Stomach (tissue), 9 donors: ENCODE results near the gene STIM2. TPM values are rescaled to one million over a fixed set of nuclear protein-coding genes. Genes with fewer than 3 reads are reported as not detected.

Experiments
- DNase-seq, 2 donors: peaks; one replicate each; pipeline versions ENCODE4 v3.0.0 to v3.0.0-alpha.2; 2013 to 2019
- H3K27ac ChIP-seq, 5 donors: fragments of 200-600 bp in 4 of 5; sonication (generic) in 4 of 5; one replicate each; pipeline ENCODE4 v1.5.1; 2013 to 2019; ENCODE audit warnings: mild to moderate bottlenecking in 1 of 5, moderate library complexity in 1 of 5
- H3K27me3 ChIP-seq, 3 donors: fragments of 200-600 bp; sonication (generic); one replicate each; pipeline ENCODE4 v1.5.1; 2017 to 2019; ENCODE audit warnings: mixed run types in 1 of 3
- H3K36me3 ChIP-seq, 4 donors: fragments of 200-600 bp; sonication (generic); 1 replicate in 3 of 4; 2 replicates in 1 of 4; pipeline ENCODE4 v1.5.1; 2016 to 2019
- H3K4me1 ChIP-seq, 4 donors: fragments of 200-600 bp; sonication (generic); one replicate each; pipeline ENCODE4 v1.5.1; 2016 to 2019
- H3K4me3 ChIP-seq, 4 donors: fragments of 200-600 bp; sonication (generic) in 3 of 4; one replicate each; pipeline ENCODE4 v1.5.1; 2016 to 2019; ENCODE audit warnings: mild to moderate bottlenecking in 1 of 4
- H3K9me3 ChIP-seq, 4 donors: fragments of 200-600 bp; sonication (generic); one replicate each; pipeline ENCODE4 v1.5.1; 2016 to 2019
- CTCF ChIP-seq, 7 experiments: fragments of 450-650 bp in 4 of 7; fragments of 200-600 bp in 3 of 7; sonication (generic) in 3 of 7; IDR thresholded peaks; one replicate each; pipeline ENCODE4 v1.5.1; 2016 to 2019; ENCODE audit warnings: antibody characterized with exemption in 7 of 7, control low read depth in 2 of 7, mild to moderate bottlenecking in 1 of 7
- EP300 ChIP-seq: sonication (generic); formaldehyde crosslinking; IDR thresholded peaks from one replicate; pipeline ENCODE4 v1.6.1; 2017; ENCODE audit warnings: antibody characterized with exemption
- POLR2A ChIP-seq, 4 donors: fragments of 450-650 bp; IDR thresholded peaks; one replicate each; pipeline ENCODE4 v1.6.1; 2016; ENCODE audit warnings: antibody characterized with exemption in 4 of 4, control low read depth in 2 of 4, mild to moderate bottlenecking in 1 of 4, moderate library complexity in 1 of 4
- POLR2AphosphoS5 ChIP-seq, 3 donors: sonication (generic); formaldehyde crosslinking; IDR thresholded peaks; one replicate each; pipeline ENCODE4 v1.6.1; 2016; ENCODE audit warnings: antibody characterized with exemption in 3 of 3
- WGBS, 5 donors: extraction: QIAGEN DNeasy Blood & Tissue Kit in 3 of 5; methylation state at CpG; one replicate each; pipeline versions ENCODE4 v1.1.5 to v1.1.7; 2013 to 2018; 5-methylcytosine and 5-hydroxymethylcytosine counted together
- intact Hi-C: fragments of 100-400 bp; cut with DNase I; formaldehyde crosslinking; loops from one replicate; pipeline ENCODE4 v1.15.1; 2023; ENCODE audit warnings: low total_unique reads
- polyA plus RNA-seq, 3 donors: library from polyadenylated mRNA; stranded (reverse); fragments of 200-250 nt; gene quantifications; one replicate each; pipeline ENCODE4 v1.2.3, GENCODE V29; 2013
- total RNA-seq, 5 donors: library from RNA; depleted of rRNA; stranded (reverse); fragments of >200 nt; gene quantifications; one replicate each; pipeline versions ENCODE4 v1.1.0 to v1.2.3, GENCODE V29; 2014 to 2016
- donor health status: healthy with polysubstance abuse.
- donor health status: Bipolar disorder and iron deficiency.
- donor health status: healthy.

The STIM2 gene
- total and polyA plus RNA-seq, 8 donors, result 4.4 to 32.7 (median 21.7) TPM

GRCh38 chr4:26887143-26887542, 26.5 kb downstream of the STIM2 start:
- 41 to 68% (median 48%) methylated on average over 3 of the region's 3 CpGs for WGBS, 5 donors
- intact Hi-C loops, result no loop called here
- peak overlapping the region in 2 of 5 donors; percentile 50 to 56 for H3K27ac ChIP-seq

GRCh38 chr4:26887809-26888208, 27.2 kb downstream of the STIM2 start:
- Histone ChIP-seq H3K9me3 (no peaks in the 10 kb centered on the region), H3K4me3 (no peak overlapping the region), H3K36me3 (no peaks in the 10 kb centered on the region), H3K27ac (no peak overlapping the region), H3K4me1 (peaks cover 0 to 45% (median 17%) of the 10 kb centered on the region in 4 donors), H3K27me3 (no peaks in the 10 kb centered on the region)
- WGBS, 5 donors, result 79 to 94% (median 83%) methylated on average over 2 of the region's 2 CpGs
- no peak for DNase-seq
- intact Hi-C loops, result no loop called here
- TF ChIP-seq POLR2A (IDR thresholded peaks at IDR 0.05) (no peak), CTCF (IDR thresholded peaks at IDR 0.05) (no peak), POLR2AphosphoS5 (IDR thresholded peaks at IDR 0.05) (no peak), EP300 (no peak)

More at GRCh38 chr4:26887143-26887542, 26.5 kb downstream of the STIM2 start:
- no peak for DNase-seq
- peaks cover 0 to 46% (median 17%) of the 10 kb centered on the region in 4 donors for H3K4me1 ChIP-seq
- no peaks in the 10 kb centered on the region for H3K36me3 ChIP-seq
- TF ChIP-seq EP300, result no peak
- no peak for TF ChIP-seq POLR2AphosphoS5 (IDR thresholded peaks at IDR 0.05)
- no peak for TF ChIP-seq CTCF (IDR thresholded peaks at IDR 0.05)
- TF ChIP-seq POLR2A (IDR thresholded peaks at IDR 0.05), result no peak
- H3K27me3 ChIP-seq, result no peaks in the 10 kb centered on the region
- no peaks in the 10 kb centered on the region for H3K9me3 ChIP-seq
- H3K4me3 ChIP-seq, result no peak overlapping the region

GRCh38 chr4:26889356-26889755, 28.7 kb downstream of the STIM2 start:
- Histone ChIP-seq H3K36me3 (no peaks in the 10 kb centered on the region), H3K9me3 (no peaks in the 10 kb centered on the region), H3K27ac (no peak overlapping the region), H3K27me3 (no peaks in the 10 kb centered on the region), H3K4me3 (no peak overlapping the region), H3K4me1 (peaks cover 0 to 40% (median 22%) of the 10 kb centered on the region in 4 donors)
- no peak for DNase-seq
- TF ChIP-seq POLR2AphosphoS5 (IDR thresholded peaks at IDR 0.05) (no peak), CTCF (IDR thresholded peaks at IDR 0.05) (no peak), EP300 (no peak), POLR2A (IDR thresholded peaks at IDR 0.05) (no peak)
- WGBS, 5 donors, result 32 to 67% (median 40%) methylated on average over 3 of the region's 3 CpGs
- intact Hi-C loops, result no loop called here

- Histone ChIP-seq H3K27ac (no peak overlapping the region), H3K4me1 (peaks cover 0 to 29% (median 13%) of the 10 kb centered on the region in 4 donors), H3K27me3 (no peaks in the 10 kb centered on the region), H3K36me3 (no peaks in the 10 kb centered on the region), H3K9me3 (no peaks in the 10 kb centered on the region), H3K4me3 (no peak overlapping the region)
- intact Hi-C loops, result no loop called here
- no peak for DNase-seq
- TF ChIP-seq CTCF (IDR thresholded peaks at IDR 0.05) (no peak), POLR2A (IDR thresholded peaks at IDR 0.05) (no peak), EP300 (no peak), POLR2AphosphoS5 (IDR thresholded peaks at IDR 0.05) (no peak)
Measured at GRCh38 chr4:26891054-26891453, 30.4 kb downstream of the STIM2 start.
